ENCODE results near the gene COL15A1. TPM values are rescaled to one million over a fixed set of nuclear protein-coding genes. Genes with fewer than 3 reads are reported as not detected.
"Not testable (repeated sequence)": the region's sequence is repeated elsewhere in the genome, so short reads cannot be mapped to it uniquely, and the experiment has no call there.

The COL15A1 gene
- total RNA-seq = 46.2 TPM

DNA sequence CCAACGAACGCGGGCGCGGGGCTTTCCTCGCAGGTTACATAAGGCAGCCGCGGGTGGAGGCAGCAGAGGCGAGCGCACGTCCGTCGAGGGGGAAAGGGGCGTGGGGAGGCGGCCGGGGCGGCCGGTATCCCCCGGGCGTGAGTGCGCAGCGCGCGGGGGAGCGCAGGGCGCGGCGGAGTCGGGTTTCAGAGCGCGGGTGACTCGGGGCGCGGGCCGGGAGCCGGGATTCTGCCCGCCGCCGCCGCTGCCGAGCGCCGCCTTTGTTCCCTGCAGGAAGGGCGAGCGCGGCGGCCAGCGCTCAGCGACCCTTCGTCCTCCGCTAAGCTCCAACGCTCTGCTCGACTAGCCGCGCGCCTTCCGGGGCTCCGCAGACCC, at the start of gene COL15A1:
COL15A1 (plus strand) TSS at position 226 of the 375 bp plus-strand sequence. CDS start 155 bp downstream, outside the sequence.
- no peak for DNase-seq (ENCODE audit: low spot score)

DNA sequence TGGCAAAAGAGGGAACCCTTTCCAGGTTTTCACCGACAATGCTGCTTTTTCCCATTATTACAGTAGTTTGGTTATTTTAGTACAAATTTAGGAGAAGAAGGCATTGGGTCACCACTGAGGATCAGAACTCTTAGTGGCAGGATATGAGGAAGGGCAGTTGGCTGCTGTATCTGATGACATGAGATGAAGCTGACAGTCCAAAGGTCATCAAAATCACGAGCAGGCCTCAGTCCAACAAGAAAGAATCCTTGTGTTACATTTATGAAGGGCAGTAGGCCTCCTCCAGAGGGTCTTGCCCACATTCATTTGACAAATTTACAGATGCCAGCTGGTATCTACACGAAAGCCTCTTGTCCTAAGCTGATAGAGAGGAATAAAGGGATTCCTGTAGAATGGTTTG, 49.5 kb upstream of the COL15A1 start:
- no peak for DNase-seq (ENCODE audit: low spot score)

DNA sequence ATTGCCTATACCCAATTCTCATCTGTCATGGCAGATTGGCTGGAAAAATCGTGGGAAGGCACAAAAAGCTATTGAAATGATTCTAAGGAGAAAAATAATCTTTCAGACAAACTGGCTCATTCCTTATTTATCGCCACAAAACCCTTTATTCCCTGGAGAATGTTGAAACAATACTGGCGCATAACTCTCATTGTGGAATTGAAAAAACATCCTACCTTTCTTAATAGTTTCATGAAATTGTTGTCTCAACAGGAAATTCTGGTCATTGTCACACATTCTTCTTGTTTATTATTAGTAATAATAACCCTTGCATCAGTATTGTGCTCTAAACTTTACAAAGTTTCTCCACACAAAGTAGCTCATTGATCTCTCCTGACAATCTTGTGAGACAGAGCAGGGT, 48.9 kb upstream of the COL15A1 start:
- DNase-seq (ENCODE audit: low spot score) = no peak

DNA sequence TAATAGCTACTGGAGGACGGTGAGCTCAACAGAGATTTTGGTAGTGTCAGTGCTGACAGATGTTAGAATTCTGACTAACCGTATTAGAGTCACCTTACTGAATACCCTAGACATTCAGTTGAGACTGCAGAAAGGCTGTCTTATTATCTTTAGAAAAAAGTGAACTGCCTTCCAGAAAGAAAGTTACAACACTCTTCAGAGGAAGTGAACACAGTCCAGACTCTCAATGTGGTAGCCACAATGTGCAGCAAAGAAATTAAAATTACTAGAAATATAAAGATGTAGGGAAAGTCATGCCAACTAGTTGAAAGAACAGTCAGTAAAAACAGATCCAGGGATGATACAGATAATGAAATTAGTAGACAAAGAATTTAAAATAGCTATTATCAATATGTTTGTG, 47.1 kb upstream of the COL15A1 start:
- no peak for DNase-seq (ENCODE audit: low spot score)

DNA sequence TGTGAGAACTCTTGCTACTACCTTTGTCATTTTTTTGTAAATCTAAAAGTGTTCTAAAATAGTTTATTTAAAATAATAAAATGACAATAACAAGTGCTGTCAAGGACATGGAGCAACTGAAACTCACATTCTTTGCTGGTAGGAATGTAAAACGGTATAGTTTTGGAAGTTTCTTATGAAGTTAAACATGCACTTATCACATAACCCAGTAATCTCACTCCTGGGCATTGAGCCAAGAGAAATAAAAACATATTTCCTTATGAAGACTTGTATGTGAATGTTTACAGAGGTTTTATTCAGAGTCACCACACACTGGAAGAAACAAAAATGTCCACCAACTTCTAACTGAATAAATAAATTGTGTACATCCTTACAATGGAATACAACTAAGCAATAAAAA, 46.0 kb upstream of the COL15A1 start:
- no peak for DNase-seq (ENCODE audit: low spot score)

DNA sequence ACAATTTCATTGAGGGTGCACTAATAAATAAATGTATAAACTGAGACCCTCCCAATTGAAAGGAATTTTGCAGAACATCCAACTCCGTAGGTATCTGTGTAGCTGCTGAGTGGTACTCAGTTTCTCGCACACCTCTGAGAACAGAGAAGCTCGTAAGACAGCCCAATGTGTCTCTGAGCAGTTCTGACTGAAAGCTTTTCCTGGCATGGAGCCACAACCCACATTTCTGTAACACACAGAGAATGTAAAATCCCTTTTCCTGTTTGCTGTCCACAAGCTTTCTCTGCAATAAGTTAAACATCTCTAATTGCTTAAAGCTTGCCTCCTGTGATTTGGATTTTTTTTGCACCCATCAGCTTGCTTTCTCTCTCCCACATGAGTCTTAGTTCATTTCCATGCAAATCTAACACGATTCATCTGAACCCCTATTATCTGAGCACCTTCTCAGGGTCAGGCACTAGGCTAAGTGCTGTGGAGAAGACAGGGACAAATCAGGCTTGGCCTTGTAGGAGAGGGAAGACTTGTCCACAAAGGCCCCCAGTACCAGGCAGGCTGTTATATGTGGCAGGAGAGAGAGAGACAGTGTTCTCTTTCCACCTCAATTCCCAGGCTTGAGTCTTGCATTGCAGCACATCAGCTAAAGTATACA, 44.2 kb upstream of the COL15A1 start:
- DNase-seq (ENCODE audit: low spot score) = no peak

DNA sequence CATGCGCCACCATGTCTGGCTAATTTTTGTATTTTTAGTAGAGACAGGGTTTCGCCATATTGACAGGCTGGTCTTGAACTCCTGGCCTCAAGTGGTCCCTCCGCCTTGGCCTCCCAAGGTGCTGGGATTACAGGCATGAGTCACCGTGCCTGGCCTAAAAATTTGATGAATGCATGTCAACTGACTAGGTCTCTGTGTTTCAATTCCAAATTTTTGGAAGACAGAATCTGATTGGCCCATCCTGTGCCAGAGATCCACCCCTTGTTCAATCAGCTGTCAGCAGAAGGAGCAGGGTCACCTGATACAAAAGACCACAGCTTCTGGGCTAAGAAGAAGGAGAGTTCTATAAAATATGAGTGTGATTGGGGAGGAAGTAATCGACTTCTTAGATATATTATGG, 43.5 kb upstream of the COL15A1 start:
- no peak for DNase-seq (ENCODE audit: low spot score)

DNA sequence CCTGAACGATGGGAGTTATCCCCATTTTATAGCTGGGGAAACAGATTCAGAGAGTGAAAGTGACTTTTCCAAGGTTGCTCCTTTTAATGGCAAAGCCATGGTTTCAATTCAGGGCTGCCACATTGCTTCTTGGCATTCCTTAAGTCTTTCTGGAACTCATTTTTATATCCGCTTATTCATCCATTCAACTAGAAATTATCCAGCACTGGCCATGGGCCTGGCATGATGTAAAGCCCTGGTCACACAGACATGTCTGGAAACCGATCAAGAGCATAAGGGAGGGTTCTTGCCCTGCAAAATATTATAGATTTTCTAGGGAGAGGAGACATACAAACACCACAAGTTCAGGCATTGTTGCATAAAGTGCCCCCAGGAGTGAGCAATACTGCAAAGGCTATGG, 43.0 kb upstream of the COL15A1 start:
- no peak for DNase-seq (ENCODE audit: low spot score)

DNA sequence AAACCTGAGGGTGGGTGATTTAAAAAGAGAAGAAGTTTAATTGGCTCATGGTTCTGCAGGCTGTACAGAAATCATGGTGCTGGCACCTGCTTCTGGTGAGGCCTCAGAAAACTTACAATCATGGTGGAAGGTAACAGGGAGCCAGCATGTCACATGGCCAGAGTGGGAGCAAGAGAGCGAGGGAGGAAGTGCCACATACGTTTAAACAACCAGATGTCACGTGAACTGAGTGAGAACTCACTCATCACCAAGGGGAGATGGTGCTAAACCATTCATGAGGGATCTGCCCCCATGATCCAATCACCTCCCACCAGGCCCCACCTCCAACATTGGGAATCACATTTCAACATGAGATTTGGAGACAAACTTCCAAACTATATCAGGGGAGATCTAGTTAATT, 41.9 kb upstream of the COL15A1 start:
- DNase-seq (ENCODE audit: low spot score) = not testable (repeated sequence)

DNA sequence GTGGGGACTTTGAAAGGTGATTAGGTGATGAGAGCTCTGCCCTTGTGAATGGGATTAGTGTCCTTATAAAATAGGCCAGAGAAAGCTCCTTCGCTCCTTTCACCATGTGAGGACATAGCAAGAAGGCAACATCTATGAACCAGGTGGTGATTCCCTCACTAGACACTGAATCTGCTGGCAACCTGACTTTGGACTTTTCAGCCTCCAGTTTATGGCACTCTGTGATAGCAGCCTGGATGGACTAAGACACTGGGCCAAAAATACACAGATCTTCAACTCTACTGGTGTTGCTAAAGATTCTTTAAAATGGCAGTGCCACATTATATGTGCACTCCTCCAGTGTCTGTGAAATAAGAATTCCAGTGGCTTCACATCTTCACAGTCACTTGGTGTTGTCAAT, 41.2 kb upstream of the COL15A1 start:
- DNase-seq (ENCODE audit: low spot score) = no peak

DNA sequence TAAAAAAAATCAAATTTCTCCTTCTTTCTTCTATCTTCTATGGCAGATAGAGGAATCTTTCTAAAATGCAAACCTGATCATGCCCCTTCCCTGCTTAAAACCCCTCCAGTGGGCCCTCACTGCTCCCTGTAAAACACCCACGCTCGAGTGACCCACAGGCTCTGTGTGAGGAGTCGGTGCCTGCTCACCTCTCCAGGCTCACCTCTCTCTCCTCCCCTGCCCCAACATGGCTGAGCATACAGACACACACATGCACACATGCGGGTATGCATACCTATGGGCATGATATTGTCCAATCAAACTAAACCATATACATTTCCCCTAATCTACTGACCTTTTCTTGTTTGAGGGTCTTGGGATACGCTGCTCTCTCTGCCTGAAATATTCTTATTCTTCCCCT, 40.8 kb upstream of the COL15A1 start:
- DNase-seq (ENCODE audit: low spot score) = no peak

DNA sequence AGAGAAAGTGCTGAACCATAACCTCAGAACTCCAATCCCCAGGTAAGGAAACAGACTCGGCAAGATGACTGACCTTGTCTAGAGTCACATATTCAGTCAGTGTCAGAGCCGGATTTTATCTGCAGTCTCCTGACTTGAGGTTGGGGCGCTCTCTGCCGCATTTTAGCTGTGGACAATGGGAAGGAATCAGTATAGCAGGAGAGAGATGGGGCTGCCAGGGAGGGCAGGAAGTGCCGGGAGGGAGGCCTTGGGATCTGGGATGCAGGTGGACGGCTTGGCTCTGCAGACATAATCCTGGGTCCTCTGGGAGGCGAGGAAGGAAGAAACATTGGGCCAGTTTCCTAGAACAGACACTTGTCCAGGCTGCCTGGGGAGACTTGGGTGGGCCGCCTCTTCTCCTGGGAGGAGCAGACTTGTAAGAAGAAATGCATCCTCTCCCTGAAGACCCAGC, 39.7 kb upstream of the COL15A1 start:
- DNase-seq (ENCODE audit: low spot score) = no peak

DNA sequence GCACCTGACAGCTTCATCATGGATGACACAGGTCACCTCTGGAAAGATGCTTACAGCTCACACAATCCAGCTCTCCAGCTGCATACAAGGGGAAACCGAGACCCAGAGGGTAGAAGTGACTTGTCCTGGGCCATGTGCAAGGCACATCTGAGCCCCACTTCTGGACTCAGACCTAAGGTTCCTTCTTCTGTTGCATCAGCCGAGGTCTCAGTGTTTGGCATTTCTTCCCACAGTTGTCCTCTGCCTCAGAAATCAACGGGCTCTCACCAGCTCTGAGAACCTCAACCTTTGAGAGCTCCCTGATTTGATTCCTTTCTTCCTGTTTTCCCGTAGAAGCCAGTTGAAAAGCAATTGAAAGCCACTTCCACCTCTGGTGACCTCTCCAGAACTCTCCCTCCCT, 38.7 kb upstream of the COL15A1 start:
- DNase-seq (ENCODE audit: low spot score) = no peak

DNA sequence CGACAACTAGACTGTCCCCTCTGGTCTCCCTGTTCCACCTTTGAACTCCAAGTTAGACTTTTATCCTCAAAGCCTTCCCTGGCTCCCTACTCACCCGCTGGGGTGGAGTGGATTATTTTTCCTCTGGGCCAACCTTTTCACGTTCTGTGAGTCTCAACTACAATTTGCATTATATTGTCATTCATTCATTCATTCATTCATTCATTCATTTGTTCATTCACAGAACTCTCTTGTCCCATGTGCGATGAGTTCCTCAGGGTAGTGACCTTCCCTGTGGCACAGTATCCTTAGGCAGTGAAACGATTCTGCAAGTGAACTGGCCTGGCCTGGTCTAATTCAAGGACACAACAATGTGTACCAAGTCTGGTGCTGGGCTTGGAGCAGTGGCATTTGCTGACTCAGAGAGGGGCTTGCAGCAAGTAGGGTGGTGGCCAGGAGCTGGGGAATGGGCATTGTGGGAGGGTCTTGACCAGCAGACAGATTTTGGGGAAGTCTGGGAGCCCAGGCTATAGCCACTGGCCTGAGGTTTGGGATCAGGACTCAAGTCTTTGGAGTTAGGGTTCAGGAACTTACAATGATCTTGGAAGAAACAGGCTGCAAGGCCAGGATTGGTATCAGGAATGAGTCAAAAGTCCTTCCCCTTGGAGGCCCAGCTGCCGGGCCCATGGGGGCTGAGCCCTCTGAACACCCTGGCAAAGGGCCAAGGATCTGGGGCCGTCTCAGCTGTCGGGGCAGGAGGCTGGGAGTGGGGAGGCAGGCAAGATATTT, 37.2 kb upstream of the COL15A1 start:
- DNase-seq (ENCODE audit: low spot score) = no peak

DNA sequence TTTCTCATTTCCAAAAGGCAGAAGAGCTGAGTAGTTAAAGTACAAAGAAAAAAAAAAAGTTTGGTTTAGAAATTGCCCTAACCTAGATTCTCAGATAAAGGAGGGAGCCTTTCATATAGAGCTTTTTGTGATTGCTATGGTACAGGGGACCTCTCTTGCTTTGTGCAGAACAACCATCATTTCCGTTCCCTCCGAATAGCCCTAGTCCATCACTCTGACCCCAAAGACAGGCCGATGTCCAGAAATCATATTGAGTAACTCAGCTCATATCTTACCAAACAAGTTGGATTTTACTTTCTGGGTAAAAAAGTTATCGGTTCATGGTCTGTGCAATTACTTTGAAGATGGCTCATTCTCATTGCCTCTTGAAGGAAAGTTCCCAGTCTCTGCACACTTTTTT, 36.7 kb upstream of the COL15A1 start:
- no peak for DNase-seq (ENCODE audit: low spot score)

DNA sequence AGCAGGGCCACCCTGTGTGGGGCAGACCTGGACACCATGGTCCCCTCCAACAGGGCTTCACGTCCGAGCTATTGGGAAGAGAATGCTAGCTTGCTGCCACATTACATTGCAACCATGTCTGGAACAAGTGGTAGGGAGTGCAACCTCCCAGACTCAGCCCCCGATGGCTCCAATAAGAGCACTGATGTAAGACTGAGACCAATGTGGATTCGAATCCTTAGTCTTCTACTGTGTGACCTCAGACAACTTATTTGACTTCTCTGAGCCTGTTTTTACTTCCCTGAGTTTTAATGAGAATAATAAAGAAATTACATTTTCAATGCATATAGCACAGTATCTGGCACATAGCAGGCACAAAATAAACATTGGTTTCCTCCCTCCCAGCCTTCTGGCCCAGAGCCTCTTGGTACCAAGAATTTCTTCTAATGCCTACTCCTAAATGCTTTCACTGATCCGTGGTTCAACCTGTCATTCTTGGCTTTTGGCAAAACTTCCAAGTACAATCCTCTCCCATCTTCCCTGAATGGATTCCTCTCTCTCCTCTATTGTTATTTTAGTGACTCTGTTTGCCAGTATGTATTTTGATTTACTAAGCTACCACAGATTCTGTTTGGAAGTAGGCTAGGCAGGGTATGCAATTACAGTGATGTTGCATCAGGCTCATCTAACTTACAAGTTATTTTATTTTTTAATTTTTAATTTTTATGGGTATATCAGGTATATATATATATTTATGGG, 34.6 kb upstream of the COL15A1 start:
- DNase-seq (ENCODE audit: low spot score) = no peak

DNA sequence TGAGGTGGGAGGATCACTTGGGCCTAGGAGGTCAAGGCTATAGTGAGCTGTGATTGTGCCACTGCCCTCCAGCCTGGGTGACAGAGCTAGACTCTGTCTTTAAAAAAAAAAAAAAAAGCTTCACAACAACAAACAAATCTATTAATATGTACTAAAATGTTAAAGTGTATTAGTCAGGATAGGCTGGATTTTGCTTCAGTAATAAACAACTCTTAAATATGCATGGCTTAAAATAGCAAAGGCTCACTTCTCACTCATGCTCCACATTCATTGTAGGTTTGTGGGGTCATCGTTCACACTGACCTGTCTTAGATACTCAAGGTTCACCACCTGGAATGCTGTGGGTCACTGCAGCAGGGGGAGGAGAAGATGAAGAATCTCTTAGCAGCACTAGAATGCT, 33.8 kb upstream of the COL15A1 start:
- DNase-seq (ENCODE audit: low spot score) = no peak

DNA sequence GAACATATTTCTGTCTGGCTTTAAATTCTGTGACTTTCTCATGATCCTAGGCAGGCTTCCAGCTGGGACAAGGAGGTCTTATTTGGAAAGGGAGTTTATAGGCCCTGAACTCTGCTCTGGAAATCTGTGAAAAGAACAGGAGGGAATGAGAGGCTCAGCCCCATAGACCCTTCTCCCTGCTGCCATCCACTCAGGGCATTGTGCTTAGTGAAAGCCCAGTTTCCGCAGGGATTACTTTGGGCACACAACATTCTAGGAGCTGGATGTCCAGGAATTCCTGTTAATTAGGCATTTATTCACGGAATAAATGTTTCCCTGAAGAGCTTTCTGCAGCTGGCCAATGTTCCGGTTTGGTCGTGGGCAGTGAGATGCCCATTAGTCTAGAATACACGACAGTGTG, 32.7 kb upstream of the COL15A1 start:
- no peak for DNase-seq (ENCODE audit: low spot score)

DNA sequence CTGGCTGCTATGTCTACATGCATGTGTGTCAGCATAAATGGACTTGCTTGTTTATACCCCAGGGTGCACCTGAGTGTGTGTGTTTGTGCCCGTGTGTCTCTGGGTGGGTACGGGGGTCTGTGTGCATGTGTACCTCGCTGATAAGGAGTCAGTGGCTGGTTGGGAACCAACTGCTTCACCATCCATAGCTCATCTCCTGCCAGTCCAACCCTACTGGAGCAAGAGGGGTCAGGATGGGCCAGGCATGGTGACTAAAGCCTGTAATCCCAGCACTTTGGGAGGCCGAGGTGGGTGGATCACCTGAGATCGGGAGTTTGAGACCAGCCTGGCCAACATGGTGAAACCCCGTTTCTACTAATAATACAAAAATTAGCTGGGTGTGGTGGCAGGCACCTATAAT, 32.0 kb upstream of the COL15A1 start:
- not testable (repeated sequence) for DNase-seq (ENCODE audit: low spot score)

DNA sequence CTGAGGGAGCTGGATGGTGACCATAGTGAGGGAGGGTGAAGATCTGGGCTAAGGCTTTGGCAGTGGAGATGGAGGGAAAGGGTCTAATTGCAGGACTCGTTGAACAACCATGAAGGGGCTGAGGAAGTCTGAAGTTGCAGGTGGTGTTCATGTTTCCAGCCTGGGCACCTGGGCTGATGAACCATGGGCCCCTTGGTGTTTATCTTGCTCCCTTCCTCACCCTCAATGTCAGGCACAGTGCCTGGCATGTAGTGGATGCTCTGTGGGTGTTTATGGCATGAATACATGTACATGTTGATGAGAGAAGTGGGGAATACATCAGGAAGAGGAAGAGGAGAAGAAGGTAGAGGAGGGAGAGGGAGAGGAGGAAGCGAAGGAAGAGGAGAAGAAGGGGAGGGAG, 31.3 kb upstream of the COL15A1 start:
- no peak for DNase-seq (ENCODE audit: low spot score)

DNA sequence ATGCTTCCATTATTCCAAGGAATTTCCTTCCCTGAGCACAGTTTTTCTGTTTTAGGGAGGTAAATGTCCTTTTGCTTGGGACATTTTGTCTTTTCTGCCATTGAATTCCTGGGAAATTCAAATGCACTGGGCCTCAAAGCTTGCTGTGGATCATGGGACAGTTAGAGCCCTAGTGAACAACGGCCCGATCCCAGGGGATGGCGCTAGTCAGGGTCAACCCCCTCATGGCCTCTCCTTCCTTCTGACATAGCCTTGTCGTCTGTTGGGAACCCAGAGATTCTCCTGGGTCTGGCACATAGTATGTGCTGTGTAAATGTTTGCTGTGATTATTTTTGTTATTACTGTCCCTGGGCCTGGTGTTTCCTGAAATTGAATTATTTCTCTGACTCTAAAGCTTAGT, 30.7 kb upstream of the COL15A1 start:
- DNase-seq (ENCODE audit: low spot score) = no peak

DNA sequence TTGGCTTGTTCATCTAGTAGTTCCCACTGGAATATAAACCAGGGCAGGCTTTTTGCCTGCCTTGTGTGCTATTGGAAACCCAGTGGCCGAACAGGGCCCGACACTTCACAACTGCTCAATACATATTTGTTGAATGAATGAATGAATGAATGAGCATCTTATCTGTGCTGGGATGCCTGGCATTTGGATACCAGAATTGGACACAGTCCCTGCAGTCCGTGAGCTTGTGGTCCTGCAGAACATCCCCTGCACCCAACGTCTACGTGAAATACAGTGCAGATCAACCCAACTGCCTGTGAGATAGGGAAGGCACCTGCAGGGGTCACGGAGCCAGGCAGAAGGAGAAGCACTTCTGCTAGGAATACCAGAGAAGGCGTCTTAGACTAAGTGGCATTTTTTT, 30.0 kb upstream of the COL15A1 start:
- no peak for DNase-seq (ENCODE audit: low spot score)

DNA sequence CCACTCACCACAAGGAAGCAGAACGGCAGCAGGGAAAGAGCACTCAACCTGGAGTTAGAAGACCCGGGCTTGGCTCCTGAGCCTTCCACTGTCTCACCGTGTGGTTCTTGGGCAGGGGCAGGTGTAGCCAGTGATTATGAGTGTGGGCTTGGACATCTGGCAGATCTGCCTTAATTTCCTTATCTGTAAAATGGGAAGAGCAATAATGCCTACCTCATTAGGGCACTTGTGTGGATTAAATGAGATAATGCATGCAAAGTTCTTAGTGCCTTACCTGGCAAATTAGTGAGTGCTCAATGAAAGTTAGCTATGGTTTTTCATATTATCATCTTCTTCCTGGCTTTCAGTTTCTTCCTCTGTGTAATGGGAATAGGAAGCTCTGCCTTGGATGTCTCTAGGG, 28.1 kb upstream of the COL15A1 start:
- DNase-seq (ENCODE audit: low spot score) = no peak

All from mucosa of gallbladder (tissue), 1 donor.